HL-60 (cell line): Measurements from ENCODE around the gene DRC7.

Source experiments
- DNase-seq, 2 experiments: peaks; one replicate each; pipeline ENCODE4 v3.0.0-alpha.2; 2010 to 2020; ENCODE audit warnings: low read depth in 1 of 2, low spot score in 1 of 2
- H3K27ac ChIP-seq: fragments of 250-450 bp; sonication (Bioruptor Pico); replicated peaks from 2 replicates; pipeline ENCODE4 v1.5.1; 2020; ENCODE audit warnings: mild to moderate bottlenecking, moderate library complexity
- H3K27me3 ChIP-seq: fragments of 250-450 bp; sonication (Bioruptor Pico); 2 replicates; pipeline ENCODE4 v1.5.1; 2021; ENCODE audit warnings: mild to moderate bottlenecking, moderate library complexity; ENCODE audit not compliant: insufficient read depth, poor library complexity, severe bottlenecking
- H3K4me3 ChIP-seq: replicated peaks from 2 replicates; pipeline ENCODE4 v1.5.1; 2011; ENCODE audit warnings: mild to moderate bottlenecking, control low read depth, low read length; ENCODE audit not compliant: insufficient read depth
- GABPA ChIP-seq: IDR thresholded peaks from 2 replicates; pipeline ENCODE4 v1.6.1; 2012; ENCODE audit warnings: low read depth
- POLR2AphosphoS5 ChIP-seq: IDR thresholded peaks from 2 replicates; pipeline ENCODE4 v1.6.1; 2012; ENCODE audit warnings: low read depth
- SPI1 ChIP-seq: IDR thresholded peaks from 2 replicates; pipeline ENCODE4 v1.6.1; 2012; ENCODE audit warnings: low read depth, mild to moderate bottlenecking, borderline replicate concordance
- TF ChIP-seq, protein P1 (sequence below): IDR thresholded peaks from 2 replicates; pipeline ENCODE4 v1.6.1; 2012; ENCODE audit warnings: low read depth; ENCODE audit not compliant: insufficient replicate concordance
- TF ChIP-seq, protein P2 (sequence below): IDR thresholded peaks from one replicate; pipeline ENCODE4 v1.5.1; 2011; ENCODE audit warnings: low read length, control low read depth, inconsistent platforms; ENCODE audit not compliant: insufficient read depth

Gene DRC7

DNA sequence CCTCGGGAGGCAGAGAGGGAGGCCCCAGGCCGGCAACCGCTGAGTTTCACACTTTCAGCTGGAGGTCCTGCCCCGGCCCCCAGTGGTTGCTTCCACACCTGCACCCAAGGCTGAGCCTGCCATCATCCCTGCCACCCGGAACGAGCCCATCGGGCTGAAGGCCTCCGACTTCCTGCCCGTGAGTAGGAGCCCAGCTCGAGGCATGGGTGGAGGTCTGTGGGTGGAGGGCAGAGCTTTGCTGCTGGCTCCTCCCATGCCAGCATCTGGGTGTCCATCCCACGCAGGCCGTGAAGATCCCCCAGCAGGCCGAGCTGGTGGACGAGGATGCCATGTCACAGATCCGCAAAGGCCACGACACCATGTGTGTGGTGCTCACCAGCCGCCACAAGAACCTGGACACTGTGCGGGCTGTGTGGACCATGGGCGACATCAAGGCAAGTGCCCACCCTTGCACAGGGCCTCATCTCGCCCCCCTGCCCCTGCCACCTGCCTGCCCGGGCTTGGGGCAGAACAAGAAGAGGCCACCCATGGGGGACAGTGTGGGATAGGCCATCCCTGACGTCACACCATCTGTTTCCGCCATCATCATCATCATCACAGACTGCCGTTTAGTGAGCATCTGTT is 60.6 kb downstream of the DRC7 start:
- TF ChIP-seq POLR2AphosphoS5 (no peak), GABPA (no peak), SPI1 (no peak)
- TF ChIP-seq, protein P1, sequence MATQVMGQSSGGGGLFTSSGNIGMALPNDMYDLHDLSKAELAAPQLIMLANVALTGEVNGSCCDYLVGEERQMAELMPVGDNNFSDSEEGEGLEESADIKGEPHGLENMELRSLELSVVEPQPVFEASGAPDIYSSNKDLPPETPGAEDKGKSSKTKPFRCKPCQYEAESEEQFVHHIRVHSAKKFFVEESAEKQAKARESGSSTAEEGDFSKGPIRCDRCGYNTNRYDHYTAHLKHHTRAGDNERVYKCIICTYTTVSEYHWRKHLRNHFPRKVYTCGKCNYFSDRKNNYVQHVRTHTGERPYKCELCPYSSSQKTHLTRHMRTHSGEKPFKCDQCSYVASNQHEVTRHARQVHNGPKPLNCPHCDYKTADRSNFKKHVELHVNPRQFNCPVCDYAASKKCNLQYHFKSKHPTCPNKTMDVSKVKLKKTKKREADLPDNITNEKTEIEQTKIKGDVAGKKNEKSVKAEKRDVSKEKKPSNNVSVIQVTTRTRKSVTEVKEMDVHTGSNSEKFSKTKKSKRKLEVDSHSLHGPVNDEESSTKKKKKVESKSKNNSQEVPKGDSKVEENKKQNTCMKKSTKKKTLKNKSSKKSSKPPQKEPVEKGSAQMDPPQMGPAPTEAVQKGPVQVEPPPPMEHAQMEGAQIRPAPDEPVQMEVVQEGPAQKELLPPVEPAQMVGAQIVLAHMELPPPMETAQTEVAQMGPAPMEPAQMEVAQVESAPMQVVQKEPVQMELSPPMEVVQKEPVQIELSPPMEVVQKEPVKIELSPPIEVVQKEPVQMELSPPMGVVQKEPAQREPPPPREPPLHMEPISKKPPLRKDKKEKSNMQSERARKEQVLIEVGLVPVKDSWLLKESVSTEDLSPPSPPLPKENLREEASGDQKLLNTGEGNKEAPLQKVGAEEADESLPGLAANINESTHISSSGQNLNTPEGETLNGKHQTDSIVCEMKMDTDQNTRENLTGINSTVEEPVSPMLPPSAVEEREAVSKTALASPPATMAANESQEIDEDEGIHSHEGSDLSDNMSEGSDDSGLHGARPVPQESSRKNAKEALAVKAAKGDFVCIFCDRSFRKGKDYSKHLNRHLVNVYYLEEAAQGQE = no peak
- TF ChIP-seq, protein P2, sequence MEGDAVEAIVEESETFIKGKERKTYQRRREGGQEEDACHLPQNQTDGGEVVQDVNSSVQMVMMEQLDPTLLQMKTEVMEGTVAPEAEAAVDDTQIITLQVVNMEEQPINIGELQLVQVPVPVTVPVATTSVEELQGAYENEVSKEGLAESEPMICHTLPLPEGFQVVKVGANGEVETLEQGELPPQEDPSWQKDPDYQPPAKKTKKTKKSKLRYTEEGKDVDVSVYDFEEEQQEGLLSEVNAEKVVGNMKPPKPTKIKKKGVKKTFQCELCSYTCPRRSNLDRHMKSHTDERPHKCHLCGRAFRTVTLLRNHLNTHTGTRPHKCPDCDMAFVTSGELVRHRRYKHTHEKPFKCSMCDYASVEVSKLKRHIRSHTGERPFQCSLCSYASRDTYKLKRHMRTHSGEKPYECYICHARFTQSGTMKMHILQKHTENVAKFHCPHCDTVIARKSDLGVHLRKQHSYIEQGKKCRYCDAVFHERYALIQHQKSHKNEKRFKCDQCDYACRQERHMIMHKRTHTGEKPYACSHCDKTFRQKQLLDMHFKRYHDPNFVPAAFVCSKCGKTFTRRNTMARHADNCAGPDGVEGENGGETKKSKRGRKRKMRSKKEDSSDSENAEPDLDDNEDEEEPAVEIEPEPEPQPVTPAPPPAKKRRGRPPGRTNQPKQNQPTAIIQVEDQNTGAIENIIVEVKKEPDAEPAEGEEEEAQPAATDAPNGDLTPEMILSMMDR = no peak
- Histone ChIP-seq H3K4me3 (no peak overlapping the region), H3K27ac (no peak overlapping the region), H3K27me3 (no peaks in the 10 kb centered on the region)
- no peak for DNase-seq

DNA sequence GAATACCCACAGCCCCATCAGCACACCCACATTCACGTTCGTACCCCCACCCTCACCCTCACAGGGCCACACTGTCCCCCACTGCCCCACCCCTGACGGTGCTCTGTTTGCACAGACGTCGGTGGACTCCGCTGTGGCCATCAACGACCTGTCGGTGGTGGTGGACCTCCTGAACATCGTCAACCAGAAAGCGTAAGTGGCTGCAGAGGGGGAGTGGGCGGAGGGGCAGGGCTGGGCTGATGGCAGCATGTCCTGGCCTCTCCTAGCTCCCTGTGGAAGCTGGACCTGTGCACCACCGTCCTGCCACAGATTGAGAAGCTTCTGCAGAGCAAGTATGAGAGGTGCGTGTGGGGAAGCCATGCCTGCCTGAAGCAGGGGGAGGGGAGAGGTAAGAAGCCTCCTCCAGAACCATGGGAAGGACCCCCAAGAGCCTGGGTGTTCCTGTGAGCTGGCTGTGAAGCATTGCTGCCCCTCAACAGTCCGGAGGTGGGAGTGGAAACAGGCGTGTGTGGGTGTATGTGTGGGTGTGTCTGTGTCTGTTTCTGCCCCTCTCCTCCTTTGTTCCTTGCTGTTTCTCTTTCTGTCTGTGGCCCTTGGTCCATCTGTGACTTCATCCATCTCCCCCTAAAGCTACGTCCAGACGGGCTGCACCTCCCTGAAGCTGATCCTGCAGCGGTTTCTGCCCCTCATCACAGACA is 61.3 kb downstream of the DRC7 start:
- no peak for TF ChIP-seq GABPA
- TF ChIP-seq, protein P2 = no peak
- TF ChIP-seq POLR2AphosphoS5 = no peak
- no peak for TF ChIP-seq SPI1
- TF ChIP-seq, protein P1 = no peak
- DNase-seq = no peak
- Histone ChIP-seq H3K27ac (no peak overlapping the region), H3K4me3 (no peak overlapping the region), H3K27me3 (no peaks in the 10 kb centered on the region)

DNA sequence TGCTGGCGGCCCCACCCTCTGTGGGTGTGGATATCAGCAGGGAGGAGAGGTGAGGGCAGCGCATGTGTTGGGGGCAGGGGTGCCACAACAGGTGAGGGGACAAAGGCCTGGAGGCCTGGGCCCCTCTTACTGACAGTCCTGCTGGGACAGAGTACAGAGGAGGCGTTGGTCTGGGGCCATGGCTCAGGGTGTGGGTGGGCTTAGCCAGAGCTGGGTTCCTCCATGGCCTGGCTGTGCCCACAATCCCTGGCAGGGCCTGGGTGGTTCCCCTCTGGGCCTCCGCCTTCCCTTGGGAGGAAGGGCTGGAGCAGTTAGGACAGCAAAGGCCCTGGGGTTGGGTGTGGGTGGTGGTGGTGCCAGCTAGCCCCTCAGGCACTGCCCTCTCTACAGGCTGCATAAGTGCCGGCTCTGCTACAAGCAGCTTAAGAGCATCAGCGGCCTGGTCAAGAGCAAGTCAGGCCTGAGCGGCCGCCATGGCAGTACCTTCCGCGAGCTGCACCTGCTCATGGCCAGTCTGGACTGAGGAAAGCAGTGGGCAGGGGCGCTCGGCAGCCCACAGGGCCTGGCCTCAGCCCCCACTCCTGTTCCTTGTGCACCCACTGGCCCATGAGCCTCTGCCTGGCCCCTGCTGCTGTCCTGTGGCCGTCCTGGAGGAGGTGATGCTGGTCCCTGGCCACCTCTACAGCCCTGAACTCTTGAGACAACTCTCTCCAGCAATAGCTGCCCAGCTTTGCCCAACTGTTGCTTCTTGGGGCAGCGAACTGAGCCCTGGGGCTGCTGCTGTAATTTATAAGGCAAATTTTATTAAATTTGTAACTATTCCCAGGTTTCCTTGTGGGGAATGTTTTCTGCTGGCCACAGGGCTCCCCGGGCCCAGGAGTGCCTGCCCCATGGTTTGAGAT is 62.1 kb downstream of the DRC7 start:
- no peak for DNase-seq
- H3K27me3 ChIP-seq = no peaks in the 10 kb centered on the region
- no peak overlapping the region for H3K4me3 ChIP-seq
- TF ChIP-seq SPI1 (no peak), GABPA (no peak), POLR2AphosphoS5 (no peak)
- TF ChIP-seq, protein P1 = no peak
- TF ChIP-seq, protein P2 = no peak
- no peak overlapping the region for H3K27ac ChIP-seq
